HG02973 (cell line): ENCODE data around the gene ADAM17.

Experiments used
- ATAC-seq: cut with Tn5 transposase; IDR thresholded peaks from one replicate; pipeline ENCODE4 v1.9.1; 2021; ENCODE audit warnings: moderate library complexity; ENCODE audit not compliant: unreplicated experiment

The ADAM17 gene

DNA sequence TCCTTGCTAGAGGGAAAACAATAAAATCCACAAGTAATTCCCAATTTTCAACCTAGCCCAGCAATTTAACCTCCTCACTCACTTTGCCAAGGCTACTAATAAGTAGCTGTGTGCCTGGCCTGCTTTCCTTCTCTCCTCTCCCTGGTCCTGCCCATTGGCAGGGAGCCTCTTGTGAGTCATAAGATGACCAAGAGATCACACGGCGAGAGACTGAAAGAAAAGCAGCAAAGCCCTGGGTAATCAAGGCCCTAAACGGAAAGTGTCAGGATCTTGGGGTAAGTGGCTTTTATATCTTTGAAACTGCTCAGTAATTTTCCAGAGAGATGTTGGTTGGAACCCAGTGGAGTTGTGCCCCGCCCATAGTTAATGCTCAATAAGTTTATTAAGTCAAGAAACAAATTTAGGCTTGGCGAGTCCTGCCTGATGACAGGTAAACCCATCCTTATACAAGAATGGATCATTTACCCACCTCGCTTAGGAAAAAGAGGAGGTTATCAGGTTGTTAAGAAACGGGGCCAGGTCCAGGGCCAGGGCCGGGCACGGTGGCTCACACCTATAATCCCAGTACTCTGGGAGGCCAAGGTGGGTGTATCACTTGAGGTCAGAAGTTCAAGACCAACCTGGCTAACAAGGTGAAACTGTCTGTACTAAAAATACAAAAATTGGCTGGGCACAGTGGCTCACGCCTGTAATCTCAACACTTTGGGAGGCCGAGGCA lies 10.0 kb upstream of the ADAM17 start:
- no peak for ATAC-seq

DNA sequence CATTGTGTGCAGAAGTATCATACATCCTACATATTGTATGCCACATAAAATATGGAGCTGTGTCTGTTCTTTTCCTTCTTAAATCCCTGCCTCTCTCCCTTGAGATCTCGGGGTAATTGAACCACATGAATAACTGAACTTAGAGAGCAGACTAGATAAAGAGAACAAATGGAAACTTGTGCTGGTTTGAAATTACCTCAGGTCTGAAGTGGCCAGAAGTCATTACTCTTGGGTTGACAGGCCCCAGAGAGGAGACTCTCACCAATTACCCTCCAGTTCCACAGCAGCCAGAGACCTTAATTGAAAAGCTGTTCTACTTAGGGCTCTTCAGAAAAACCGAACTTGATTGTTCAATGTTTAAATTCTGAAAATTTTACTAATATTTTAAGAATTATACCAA lies 5.0 kb upstream of the ADAM17 start:
- ATAC-seq: no peak

DNA sequence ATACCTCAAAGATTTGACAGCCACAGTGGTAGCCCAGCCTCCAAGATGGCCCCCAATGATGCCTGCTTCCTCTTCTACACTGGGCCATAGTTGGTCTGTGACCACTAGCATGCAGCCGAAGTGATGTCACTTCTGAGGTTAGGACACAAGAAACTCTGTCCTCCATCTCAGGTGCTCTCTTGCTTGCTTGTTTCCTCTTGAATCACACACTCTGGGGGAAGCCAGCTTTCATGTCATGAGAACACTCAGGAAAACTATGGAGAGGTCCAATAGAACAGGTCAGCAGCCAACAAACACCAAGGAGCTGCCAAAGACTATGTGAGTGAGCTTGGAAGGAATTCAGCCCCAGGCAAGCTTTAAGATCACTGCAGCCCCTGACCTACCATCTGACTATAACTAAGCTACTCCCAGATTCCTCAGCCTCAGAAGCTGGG lies 3.3 kb upstream of the ADAM17 start:
- ATAC-seq: no peak

DNA sequence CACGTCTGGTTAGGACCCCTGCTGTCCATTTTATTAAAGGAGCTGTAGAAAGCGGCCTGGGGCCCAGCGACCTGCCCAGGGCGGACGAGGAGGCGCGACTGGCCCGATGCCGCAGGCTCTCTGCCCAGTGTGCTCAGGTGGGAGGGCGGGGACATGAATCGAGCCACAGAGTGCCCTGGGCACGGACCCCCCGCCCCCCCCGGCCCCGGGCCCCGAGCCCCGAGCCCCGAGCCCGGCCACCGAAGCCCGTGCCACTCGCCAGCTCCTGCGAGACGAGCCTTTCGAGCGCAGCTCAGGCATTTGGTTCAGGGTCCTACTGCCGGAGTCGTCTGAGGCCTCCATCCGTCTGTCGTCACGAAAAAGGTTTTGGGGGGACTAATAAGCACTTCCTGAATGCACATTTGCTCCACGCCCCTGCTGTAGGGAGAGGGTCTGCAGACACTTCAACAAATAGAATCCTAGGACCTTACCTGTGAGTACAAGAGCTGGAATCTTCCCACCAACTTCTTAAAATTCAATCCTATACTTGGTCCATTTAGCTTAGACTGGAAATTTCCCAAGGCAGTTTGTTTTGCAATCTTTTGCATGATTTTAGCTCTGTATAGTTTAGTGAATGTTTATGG lies 602 bp upstream of the ADAM17 start:
- peak; percentile 14 for ATAC-seq

DNA sequence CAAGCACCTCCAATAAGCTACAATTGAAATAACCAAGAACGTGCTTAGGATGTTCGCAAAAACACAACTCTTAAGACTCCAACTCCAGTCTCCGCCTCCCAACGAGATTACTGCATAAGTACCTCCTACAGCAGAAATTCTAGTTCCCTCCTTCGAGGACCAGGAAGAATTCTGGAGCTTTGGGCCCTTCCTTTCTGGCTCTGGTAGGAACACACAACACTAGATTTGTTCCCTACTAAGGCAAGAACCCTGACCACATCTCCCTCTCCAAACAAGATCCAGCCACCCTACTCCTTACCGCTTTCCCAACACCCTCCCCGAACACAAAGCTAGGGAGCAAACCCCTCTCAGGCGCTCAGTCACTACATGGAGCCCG lies 721 bp downstream of the ADAM17 start:
- no peak for ATAC-seq

DNA sequence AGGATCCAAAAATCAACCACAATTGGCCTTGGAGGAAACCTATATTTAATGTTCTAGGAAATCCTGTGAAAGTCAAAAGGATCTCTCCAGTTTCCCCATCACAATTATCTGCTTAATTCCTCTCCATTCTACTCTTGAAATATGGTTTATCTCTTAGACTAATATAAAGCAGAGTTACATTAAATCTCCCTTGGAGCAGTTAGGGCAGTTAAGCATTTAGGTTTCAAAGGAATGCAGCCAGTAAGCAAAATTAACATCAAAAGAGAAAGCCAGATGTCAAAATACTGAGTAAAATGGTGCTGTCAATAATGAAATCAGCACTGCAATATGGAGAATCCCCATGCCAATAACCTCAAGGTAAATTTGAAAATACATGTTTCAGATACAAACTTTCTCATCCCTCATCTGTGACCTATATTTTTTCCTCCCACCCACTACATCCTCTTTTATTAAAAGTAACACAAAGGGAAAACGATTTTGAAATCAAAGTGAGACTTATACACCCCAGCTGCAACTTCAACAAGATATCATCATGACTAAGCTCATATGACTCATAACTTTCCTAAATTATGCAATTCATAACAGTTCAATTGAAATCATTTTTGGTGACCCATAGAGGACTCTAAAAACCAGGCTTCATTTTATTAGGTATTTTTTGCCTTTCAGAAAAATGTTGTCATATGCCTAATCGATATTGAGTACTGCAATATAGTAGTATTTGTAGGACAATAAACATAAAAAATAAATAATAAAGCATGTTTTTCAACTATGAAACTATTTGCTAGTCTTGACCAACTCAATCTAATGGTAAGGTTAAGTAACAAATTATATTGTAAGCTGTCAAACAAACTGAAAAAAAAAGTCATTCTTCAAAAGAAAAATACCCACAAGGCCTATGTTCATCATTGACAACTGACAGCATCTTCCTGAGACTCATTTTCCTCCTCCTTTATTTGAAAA lies 3.1 kb downstream of the ADAM17 start:
- ATAC-seq: no peak

DNA sequence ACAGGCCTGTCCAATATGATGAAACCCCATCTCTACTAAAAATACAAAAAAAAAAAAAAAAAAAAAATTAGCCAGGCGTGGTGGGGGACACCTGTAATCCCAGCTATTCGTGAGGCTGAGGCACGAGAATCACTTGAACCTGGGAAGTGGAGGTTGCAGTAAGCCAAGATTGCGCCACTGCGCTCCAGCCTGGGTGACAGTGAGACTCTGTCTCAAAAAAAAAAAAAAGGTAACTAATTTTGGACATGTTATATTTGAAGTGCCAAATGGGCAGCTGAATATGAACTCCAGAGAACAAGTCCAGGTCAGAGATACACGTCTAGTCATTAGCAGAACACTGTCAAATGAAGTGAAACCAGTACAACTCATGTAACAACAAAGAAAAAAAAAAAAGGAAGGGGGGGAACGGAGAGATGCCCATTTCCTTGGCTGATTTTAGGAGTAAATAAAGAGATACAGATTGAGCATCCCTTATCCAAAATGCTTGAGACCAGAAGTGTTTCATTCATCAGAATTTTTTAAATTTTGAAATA lies 4.7 kb downstream of the ADAM17 start:
- ATAC-seq: peak; percentile 15

DNA sequence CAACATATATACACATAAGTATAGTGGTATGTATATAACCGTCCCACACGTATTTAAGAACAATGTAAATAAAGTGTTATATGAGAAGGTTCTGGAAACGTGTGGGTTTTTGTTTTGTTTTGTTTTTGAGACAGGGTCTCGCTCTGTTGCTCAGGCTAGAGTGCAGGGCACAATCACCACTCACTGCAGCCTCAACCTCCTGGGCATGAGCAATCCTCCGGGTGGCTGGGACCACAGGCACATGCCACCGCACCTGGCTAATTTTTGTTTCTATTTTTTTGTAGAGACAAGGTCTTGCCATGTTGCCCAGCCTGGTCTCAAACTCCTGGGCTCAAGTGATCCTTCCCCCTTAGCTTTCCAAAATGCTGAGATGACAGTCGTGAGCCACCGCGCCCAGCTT lies 6.2 kb downstream of the ADAM17 start:
- ATAC-seq: no peak

DNA sequence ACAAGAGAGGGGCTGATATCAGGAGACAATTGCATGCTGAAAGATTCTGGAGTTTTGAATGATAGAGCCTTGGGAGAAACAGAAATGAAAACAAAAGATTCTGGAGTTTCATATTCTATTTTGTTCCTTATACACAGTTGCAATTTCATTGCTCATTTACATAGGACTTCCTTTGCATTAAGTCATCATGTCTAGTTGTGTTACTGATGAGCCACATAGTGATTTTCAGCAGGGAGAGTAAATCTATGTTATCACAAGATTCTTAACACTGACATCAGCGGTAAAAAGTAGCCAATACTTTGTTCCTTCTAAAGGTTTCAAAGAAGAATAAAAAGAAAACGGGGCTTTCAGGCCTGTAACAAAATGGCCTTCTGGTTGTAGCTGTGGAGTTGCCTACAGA lies 7.1 kb downstream of the ADAM17 start:
- peak; percentile 45 for ATAC-seq

DNA sequence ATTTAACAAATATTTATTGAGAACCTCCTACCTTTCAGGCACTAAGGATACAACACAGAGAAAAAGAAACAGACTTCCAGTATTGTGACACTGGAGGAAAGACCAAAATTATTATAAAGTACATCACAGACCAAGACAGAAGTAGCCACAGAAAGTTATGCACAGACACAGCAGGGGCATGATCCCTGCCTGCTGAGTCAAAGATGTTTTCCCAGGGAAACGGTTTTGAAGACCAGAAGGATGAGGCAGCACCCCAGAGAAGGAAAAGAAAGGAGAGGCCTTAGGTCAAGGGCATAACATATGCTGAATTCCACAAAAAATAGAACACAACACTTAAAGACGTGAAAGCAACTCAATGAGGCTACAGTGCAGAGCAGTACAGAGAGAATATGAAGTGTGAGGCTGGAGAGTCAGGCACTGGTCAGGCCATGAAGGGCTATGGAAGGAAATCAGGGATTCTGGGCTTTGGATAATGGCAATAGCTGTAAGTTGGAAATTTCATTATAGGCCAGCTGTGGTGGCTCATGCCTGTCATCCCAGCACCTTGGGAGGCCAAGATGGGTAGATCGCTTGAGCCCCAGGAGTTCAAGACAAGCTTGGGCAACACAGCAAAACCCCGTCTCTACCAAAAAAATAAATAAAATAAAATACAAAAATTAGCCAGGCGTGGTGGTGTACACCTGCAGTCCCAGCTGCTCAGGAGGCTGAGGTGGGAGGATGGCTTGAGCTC lies 8.2 kb downstream of the ADAM17 start:
- no peak for ATAC-seq

DNA sequence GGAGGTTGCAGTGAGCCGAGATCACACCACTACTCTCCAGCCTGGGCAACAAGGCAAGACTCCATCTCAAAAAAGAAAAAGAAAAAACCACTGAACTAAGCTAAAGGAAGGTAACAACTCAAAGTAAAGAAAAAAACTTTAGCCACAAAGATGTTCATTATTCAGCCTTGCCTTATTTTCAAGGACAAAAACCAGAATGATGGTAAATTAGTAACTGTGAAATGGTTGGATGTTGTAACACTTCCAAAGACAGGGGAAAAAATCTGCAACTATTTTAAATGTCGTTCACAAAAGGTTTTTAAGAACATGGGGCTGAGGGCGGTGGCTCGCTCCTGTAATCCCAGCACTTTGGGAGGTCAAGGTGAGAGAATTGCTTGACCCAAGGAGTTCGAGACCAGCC lies 10.1 kb downstream of the ADAM17 start:
- ATAC-seq: no peak

DNA sequence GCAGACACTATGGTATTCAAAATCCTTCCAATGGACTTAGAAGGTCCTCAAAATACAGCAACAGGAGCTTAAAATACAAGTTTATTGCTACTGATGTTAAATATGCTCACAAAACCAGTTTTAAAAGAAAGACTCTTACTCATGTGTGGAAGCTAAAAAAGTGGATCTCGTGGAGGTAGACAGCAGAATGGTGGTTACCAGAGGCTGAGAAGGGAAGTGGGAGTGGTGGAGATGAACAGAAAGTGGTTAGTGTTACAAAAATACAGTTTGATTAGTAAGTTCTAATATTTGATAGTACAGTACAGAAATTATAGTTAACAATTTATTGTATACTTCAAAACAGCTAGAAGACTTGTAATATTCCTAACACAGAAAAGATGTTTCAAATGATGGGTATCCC lies 12.1 kb downstream of the ADAM17 start:
- no peak for ATAC-seq

DNA sequence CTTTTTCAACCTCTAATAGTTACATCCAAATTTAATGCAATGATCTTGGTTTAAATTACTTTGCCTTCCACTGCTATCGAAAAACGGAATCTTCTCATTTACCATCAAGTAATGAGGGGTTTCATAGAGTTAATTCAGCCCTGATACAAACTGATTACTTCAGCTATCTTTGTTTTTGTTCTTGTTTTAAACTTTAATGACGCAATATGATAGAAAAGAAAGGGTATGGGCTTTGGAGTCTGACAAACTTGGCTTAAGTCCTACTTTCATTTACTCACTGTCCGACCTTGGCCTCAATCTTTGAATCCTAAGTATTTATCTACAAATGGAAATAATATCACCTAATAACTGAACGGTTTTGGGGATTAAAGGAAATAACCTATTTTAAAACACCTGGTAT lies 16.1 kb downstream of the ADAM17 start:
- no peak for ATAC-seq

DNA sequence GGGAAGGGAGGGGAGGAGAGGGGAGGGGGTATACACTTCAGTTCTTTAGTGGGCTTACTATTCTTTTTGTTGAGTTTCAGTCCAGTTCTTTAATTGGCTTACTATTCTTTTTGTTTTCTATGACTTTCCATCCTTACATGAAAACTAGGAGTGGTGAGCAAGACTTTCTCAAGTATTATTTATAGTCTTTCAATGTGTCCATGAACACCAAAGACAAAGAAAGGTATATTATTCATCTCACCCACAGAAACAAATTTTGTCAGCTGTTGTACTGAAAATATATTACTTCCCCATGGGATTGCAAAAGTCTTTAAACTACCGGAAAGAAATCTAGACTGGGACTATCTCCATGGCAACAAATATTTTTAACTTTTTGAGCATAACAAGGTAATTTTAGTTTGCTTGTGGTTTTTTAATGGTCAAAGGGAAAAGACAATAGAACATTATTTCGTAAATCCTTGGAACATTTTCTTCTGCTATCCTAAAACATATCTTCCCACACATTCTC lies 17.6 kb downstream of the ADAM17 start:
- ATAC-seq: no peak

DNA sequence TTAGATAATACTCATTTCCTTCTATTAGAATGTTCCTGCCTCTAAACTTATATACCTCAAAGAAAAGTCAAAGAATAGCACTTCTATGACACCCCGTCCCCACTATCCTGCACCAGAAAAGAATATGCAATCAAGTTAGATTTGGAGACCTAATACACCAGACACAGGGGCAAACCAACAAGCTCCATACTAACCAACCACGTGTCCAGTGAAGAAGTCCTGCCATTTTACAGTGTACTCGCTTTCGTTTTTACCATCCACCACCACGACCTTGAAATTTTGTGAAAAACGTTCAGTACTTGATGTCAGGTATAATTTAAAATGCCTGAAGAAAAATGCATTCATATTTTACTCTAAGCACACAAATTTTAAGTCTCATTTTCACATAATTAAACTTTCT lies 19.1 kb downstream of the ADAM17 start:
- no peak for ATAC-seq

DNA sequence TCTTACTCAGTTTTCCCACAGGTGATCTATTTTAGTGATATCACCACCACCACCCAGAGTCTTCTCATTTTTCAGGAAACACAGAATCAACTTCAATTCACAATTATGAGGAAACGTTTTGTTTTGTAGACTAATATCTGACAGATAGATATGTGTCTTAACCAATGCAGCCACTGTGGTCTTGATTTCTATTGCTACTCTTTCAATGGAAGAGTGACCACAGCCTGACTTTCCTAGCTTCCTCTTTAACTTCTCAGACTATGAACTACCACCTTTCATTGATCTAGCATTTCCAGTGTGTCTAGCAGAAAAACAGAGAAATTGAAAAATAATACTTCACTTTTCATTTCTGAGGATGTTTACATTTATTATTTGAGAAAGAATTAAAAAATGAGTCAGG lies 20.5 kb downstream of the ADAM17 start:
- no peak for ATAC-seq

DNA sequence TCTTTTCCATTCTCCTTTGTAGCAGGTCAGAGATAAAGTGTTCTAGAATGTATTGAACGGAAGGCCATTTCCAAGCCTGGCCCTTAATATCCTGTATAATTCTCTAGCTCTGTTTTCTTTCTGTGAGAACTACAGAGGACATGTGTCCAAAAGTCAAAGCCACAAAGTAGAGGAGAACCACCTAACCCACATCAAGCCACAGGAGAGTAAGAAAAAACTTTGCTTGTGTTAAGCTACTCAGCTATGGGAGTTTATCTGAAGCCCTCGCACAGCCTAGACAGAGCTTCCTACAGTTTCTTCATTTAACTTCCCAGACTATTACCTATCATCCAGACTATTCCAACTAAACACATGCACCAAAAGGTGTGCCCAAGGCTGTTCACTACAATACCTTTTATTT lies 22.0 kb downstream of the ADAM17 start:
- ATAC-seq: no peak

DNA sequence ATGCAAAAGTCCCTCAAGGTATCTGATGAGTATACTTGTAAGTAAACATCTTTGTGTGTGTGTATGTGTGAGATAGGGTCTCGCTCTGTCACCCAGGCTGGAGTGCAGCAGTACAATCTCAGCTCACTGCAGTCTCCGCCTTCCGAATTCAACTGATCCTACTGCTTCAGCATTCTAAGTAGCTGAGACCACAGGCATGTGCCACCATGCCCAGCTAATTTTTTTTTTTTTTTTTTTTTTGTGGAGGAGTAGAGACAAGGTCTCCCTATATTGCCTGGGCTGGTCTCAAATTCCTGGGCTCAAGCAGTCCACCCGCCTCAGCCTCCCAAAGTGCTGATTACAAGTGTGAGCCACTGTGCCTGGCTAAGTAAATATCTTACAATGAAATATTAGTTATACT lies 23.2 kb downstream of the ADAM17 start:
- no peak for ATAC-seq

DNA sequence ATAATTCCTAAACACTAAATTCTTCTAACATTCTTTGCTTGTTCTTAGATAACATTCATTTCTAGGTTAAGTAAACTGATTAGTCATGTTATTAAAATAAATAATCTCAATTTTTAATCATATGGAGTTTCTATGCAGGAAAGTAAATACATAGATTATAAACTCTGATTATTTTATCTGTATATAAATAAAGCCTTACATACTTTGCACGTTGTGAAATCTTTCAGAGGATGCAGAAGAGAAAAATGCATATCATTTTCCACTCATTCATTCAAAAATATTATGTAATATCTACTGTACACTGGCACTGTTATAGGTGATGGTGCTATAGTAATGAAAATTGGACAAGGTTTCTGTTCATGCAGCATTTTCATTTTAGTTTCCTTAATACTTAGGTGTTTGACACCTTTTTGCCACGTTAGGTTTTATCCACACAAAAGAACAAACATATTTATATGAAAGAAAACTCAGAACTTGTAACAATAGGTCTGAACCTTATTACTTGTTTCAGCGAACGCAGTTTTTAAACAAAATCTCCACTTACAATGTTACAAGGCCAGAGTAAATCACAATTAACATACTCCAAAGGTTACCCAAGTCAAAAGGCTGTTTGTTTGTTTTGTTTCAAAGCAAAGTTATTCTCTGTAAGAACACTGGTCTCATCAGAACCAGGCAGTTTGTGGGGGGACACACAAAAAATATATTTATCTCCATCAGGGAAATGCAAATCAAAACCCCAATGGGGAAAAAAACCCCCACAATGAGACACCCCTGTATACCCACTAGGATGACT lies 27.4 kb downstream of the ADAM17 start:
- no peak for ATAC-seq

DNA sequence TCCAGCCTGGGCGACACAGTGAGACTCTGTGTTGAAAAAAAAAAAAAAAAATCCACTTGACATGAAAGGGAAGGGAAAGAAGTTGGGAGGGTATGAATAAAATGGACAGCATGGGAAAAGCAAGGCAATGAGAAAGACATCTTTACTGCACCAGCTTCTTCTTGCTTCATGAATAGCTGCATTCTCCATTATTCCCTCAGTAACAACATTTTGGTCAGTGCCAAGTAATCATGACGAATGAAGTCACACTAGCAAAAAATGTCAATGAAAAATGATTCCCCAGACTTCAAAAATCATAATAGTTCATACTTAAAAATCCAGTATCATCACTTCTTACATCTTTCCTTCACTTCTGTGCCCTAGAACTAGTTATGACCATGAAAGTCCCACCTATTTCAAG lies 30.4 kb downstream of the ADAM17 start:
- no peak for ATAC-seq
